Measurements from ENCODE around the gene GBP1.

The GBP1 gene

DNA sequence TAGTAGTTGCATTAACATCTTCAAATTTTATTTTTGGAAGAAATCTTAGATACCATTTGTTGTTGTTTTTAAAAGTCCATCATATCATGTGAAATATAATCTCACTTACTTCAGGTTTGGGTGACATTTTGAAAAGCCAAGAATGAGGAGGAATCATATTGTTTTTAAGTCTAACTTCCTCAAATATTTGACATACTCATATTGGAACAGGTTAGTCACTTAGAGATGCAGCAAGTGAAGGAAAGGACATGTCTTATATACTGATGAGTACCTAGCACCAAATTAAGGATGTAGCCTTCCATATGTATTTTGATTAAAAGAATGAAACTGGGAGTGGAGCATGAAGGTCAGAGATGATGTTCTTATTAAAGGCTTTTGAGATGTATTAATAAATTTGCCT lies 37.0 kb upstream of the GBP1 start:
- Histone ChIP-seq H3K27me3 (no peaks in the 10 kb centered on the region), H3K4me3 (ENCODE audit: low read depth, low read length) (no peak overlapping the region), H3K4me1 (no peaks in the 10 kb centered on the region), H3K36me3 (no peaks in the 10 kb centered on the region), H3K9me3 (no peaks in the 10 kb centered on the region)
- TF ChIP-seq, protein P1, sequence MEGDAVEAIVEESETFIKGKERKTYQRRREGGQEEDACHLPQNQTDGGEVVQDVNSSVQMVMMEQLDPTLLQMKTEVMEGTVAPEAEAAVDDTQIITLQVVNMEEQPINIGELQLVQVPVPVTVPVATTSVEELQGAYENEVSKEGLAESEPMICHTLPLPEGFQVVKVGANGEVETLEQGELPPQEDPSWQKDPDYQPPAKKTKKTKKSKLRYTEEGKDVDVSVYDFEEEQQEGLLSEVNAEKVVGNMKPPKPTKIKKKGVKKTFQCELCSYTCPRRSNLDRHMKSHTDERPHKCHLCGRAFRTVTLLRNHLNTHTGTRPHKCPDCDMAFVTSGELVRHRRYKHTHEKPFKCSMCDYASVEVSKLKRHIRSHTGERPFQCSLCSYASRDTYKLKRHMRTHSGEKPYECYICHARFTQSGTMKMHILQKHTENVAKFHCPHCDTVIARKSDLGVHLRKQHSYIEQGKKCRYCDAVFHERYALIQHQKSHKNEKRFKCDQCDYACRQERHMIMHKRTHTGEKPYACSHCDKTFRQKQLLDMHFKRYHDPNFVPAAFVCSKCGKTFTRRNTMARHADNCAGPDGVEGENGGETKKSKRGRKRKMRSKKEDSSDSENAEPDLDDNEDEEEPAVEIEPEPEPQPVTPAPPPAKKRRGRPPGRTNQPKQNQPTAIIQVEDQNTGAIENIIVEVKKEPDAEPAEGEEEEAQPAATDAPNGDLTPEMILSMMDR (IDR thresholded peaks at IDR 0.05; ENCODE audit: low read depth, low read length): no peak
- no peak for DNase-seq

DNA sequence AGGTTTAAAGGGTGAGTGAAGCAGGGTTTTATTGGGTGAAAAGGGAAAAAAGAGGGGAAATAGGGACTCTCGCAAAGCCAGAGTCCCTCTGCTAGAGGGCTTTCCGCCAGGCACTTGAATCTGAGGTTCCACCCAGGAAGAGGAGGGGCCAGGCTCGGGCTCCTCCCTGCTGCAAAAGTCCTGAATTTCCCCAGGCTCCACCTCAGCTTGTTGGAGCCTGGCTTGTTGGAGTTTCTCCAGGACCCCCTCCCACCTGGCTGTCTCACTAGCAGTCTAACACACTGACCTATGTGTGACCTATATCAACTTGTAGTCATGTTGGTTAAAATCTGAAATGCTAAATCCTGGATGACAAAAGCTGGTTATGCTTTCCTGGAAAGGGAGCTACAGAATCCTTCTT lies 35.4 kb upstream of the GBP1 start:
- no peaks in the 10 kb centered on the region for H3K4me1 ChIP-seq
- H3K9me3 ChIP-seq: no peaks in the 10 kb centered on the region
- H3K4me3 ChIP-seq (ENCODE audit: low read depth, low read length): no peak overlapping the region
- no peaks in the 10 kb centered on the region for H3K36me3 ChIP-seq
- no peaks in the 10 kb centered on the region for H3K27me3 ChIP-seq
- TF ChIP-seq, protein P1 (IDR thresholded peaks at IDR 0.05; ENCODE audit: low read depth, low read length): no peak
- no peak for DNase-seq

DNA sequence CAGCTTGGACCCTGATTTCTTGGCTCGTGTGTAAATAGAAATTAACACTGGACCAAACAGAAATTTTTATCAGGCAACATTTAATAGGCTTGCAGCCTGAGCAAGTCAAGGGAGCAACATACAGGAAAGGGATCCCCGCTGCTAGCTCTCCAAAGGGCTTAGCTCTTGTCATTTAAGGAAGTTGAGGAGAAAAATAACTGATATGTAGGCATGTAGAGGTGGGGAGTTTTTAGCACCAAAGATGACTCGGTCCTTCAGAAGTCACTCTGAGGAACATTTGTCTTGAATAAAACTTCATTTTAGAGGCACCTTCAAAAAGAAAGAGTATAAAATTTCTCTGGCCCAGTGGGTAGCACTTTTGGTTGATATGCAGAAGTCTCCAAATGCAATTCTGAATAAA lies 33.8 kb upstream of the GBP1 start:
- TF ChIP-seq, protein P1 (IDR thresholded peaks at IDR 0.05; ENCODE audit: low read depth, low read length): no peak
- Histone ChIP-seq H3K4me3 (ENCODE audit: low read depth, low read length) (no peak overlapping the region), H3K36me3 (no peaks in the 10 kb centered on the region), H3K4me1 (no peaks in the 10 kb centered on the region), H3K9me3 (no peaks in the 10 kb centered on the region), H3K27me3 (no peaks in the 10 kb centered on the region)
- no peak for DNase-seq

DNA sequence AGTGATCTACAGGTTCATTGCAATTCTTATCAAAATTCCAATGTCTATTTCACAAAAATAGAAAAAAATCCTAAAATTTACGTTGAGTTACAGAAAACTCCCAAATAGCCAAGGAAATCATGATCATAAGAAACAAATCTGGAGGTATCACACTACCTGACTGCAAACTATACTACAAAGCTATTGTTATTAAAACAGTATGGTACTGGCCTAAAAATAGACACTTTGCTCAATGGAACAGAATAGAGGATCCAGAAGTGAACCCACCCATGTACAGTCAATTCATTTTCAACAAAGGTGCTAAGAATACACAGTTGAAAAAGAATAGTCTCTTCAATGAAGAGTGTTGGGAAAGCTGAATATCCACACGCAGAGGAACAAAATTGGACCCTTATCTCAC lies 30.7 kb upstream of the GBP1 start:
- TF ChIP-seq, protein P1 (IDR thresholded peaks at IDR 0.05; ENCODE audit: low read depth, low read length): no peak
- Histone ChIP-seq H3K4me1 (no peaks in the 10 kb centered on the region), H3K4me3 (ENCODE audit: low read depth, low read length) (no peak overlapping the region), H3K9me3 (no peaks in the 10 kb centered on the region), H3K36me3 (no peaks in the 10 kb centered on the region), H3K27me3 (no peaks in the 10 kb centered on the region)
- DNase-seq: no peak

DNA sequence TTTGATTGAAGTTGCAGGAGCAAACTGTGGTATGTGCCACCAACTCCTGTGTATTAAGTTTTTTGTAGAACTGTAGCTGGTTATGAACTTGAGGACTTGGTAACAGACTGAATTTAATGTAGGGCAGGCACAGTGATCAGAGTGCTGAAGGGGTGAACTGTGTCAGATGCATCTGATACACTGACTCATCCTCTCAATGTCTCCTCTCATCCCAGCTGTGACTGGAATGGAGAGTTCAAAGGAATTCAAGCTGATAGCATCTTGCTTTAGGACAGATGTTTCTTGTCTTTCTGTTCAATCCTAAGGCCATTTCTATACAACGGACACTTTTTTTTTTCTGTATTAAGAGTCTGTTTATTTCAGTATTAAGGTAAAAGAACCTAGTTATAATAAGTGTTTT lies 25.0 kb upstream of the GBP1 start:
- H3K27me3 ChIP-seq: no peaks in the 10 kb centered on the region
- no peak for DNase-seq
- H3K36me3 ChIP-seq: no peaks in the 10 kb centered on the region
- TF ChIP-seq, protein P1 (IDR thresholded peaks at IDR 0.05; ENCODE audit: low read depth, low read length): no peak
- H3K4me3 ChIP-seq (ENCODE audit: low read depth, low read length): no peak overlapping the region
- H3K4me1 ChIP-seq: no peaks in the 10 kb centered on the region
- no peaks in the 10 kb centered on the region for H3K9me3 ChIP-seq

DNA sequence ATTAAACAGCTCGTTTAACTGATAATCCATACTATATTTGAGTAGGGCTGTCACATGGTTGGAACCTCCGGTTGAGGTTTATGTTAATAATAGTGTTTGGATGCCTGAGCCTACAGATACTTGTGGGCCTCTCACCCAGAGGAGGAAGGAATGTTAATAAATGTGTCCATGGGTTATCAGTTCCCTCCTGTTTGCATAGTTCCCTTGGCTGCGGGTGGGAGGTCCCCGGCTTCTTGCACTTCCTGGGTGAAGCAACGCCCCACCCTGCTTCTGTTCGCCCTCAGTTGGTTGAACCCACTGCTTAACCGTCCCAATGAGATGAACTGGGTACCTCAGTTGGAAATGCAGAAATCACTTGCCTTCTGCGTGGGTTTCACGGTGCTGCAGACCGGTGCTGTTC lies 23.6 kb upstream of the GBP1 start:
- DNase-seq: no peak
- Histone ChIP-seq H3K36me3 (no peaks in the 10 kb centered on the region), H3K9me3 (no peaks in the 10 kb centered on the region), H3K27me3 (no peaks in the 10 kb centered on the region), H3K4me3 (ENCODE audit: low read depth, low read length) (no peak overlapping the region), H3K4me1 (no peaks in the 10 kb centered on the region)
- TF ChIP-seq, protein P1 (IDR thresholded peaks at IDR 0.05; ENCODE audit: low read depth, low read length): no peak

Measured in BE2C (cell line).